Testis (tissue), 3 donors: ENCODE measurements around the gene DLG2. TPM values are rescaled to one million over a fixed set of nuclear protein-coding genes. Genes with fewer than 3 reads are reported as not detected.

Source experiments
- DNase-seq: peaks from one replicate; pipeline ENCODE4 v3.0.0-alpha.2; 2019
- H3K27ac ChIP-seq, 2 donors: fragments of 200-600 bp; sonication (generic); one replicate each; pipeline ENCODE4 v1.5.1; 2019
- H3K27me3 ChIP-seq: fragments of 200-600 bp; sonication (generic); one replicate; pipeline ENCODE4 v1.5.1; 2019
- H3K36me3 ChIP-seq: fragments of 200-600 bp; sonication (generic); one replicate; pipeline ENCODE4 v1.5.1; 2017; ENCODE audit warnings: low read depth; ENCODE audit errors: missing control alignments
- H3K4me1 ChIP-seq: fragments of 200-600 bp; sonication (generic); one replicate; pipeline ENCODE4 v1.5.1; 2019
- H3K4me3 ChIP-seq, 2 donors: fragments of 200-600 bp; sonication (generic); one replicate each; pipeline ENCODE4 v1.5.1; 2017 to 2019
- H3K9me3 ChIP-seq: fragments of 200-600 bp; sonication (generic); one replicate; pipeline ENCODE4 v1.5.1; 2017
- CTCF ChIP-seq, 3 experiments: fragments of 450-650 bp in 2 of 3; fragments of 200-600 bp in 1 of 3; sonication (generic) in 1 of 3; IDR thresholded peaks; one replicate each; pipeline ENCODE4 v1.5.1; 2016 to 2019; ENCODE audit warnings: antibody characterized with exemption in 3 of 3, mild to moderate bottlenecking in 2 of 3, moderate library complexity in 1 of 3
- POLR2A ChIP-seq: fragments of 450-650 bp; IDR thresholded peaks from one replicate; pipeline ENCODE4 v1.6.1; 2017; ENCODE audit warnings: antibody characterized with exemption, mild to moderate bottlenecking, moderate library complexity
- WGBS, 2 donors: methylation state at CpG; one replicate each; pipeline ENCODE4 v1.1.5; 2018; 5-methylcytosine and 5-hydroxymethylcytosine counted together
- intact Hi-C: fragments of 100-400 bp; cut with DNase I; formaldehyde crosslinking; loops from one replicate; pipeline ENCODE4 v1.15.1; 2023; ENCODE audit warnings: low total_unique reads
- polyA plus RNA-seq: library from polyadenylated mRNA; stranded (reverse); fragments of 350-450 nt; fragmentation: Illumina TruSeq; extraction: RNeasy Lipid Tissue Mini Kit (QIAGEN cat#74804); gene quantifications from one replicate; pipeline ENCODE4 v1.2.3, GENCODE V29; 2014; ENCODE audit warnings: low read depth, low replicate concordance; ENCODE audit not compliant: insufficient read depth
- total RNA-seq, 2 donors: library from RNA; depleted of rRNA; stranded (reverse); fragments of >200 nt; gene quantifications; one replicate each; pipeline ENCODE4 v1.2.3, GENCODE V29; 2016

Gene DLG2
- total and polyA plus RNA-seq, 3 donors from 2014 or later: 13.8 to 23.0 (median 14.1) TPM

- no peak for DNase-seq
- no peak overlapping the region for H3K4me3 ChIP-seq
- H3K9me3 ChIP-seq: no peaks in the 10 kb centered on the region
- H3K27ac ChIP-seq: no peak overlapping the region
- TF ChIP-seq CTCF (IDR thresholded peaks at IDR 0.05) (no peak), POLR2A (no peak)
- 61 to 62% methylated on average over 3 of the region's 3 CpGs for WGBS, 2 donors
- no peaks in the 10 kb centered on the region for H3K36me3 ChIP-seq
- H3K27me3 ChIP-seq: no peaks in the 10 kb centered on the region
- H3K4me1 ChIP-seq: no peaks in the 10 kb centered on the region
- intact Hi-C loops: no loop called here
These were observed 472.9 kb downstream of the DLG2 start for GRCh38 chr11:85154294-85154693.

GRCh38 chr11:85137597-85137996, 489.5 kb downstream of the DLG2 start:
- no peaks in the 10 kb centered on the region for H3K4me1 ChIP-seq
- no peak overlapping the region for H3K27ac ChIP-seq
- no peaks in the 10 kb centered on the region for H3K36me3 ChIP-seq
- 95 to 100% methylated on average over 1 of the region's 1 CpG for WGBS, 2 donors
- H3K27me3 ChIP-seq: no peaks in the 10 kb centered on the region
- intact Hi-C loops: no loop called here
- no peak for TF ChIP-seq POLR2A
- TF ChIP-seq CTCF (IDR thresholded peaks at IDR 0.05): no peak
- H3K4me3 ChIP-seq: no peak overlapping the region
- H3K9me3 ChIP-seq: no peaks in the 10 kb centered on the region
- no peak for DNase-seq

- no peak for TF ChIP-seq POLR2A
- no peaks in the 10 kb centered on the region for H3K4me1 ChIP-seq
- H3K27me3 ChIP-seq: no peaks in the 10 kb centered on the region
- H3K27ac ChIP-seq: no peak overlapping the region
- no peaks in the 10 kb centered on the region for H3K9me3 ChIP-seq
- H3K4me3 ChIP-seq: no peak overlapping the region
- DNase-seq: no peak
- H3K36me3 ChIP-seq: no peaks in the 10 kb centered on the region
- 11 to 28% methylated on average over 1 of the region's 1 CpG for WGBS, 2 donors
- intact Hi-C loops: no loop called here
These were observed 493.5 kb downstream of the DLG2 start for GRCh38 chr11:85133636-85134035.

GRCh38 chr11:85132851-85133585, 494.1 kb downstream of the DLG2 start:
- Histone ChIP-seq H3K4me1 (no peaks in the 10 kb centered on the region), H3K9me3 (no peaks in the 10 kb centered on the region), H3K27ac (no peak overlapping the region), H3K4me3 (no peak overlapping the region), H3K27me3 (no peaks in the 10 kb centered on the region), H3K36me3 (no peaks in the 10 kb centered on the region)
- intact Hi-C loops: no loop called here
- WGBS, 2 donors: 10 to 12% methylated on average over 15 of the region's 15 CpGs
- DNase-seq: peak; percentile 22
- TF ChIP-seq CTCF (IDR thresholded peaks at IDR 0.05): no peak
- no peak for TF ChIP-seq POLR2A

GRCh38 chr11:85127349-85127748, 499.8 kb downstream of the DLG2 start:
- WGBS, 2 donors: 70 to 91% methylated on average over 2 of the region's 2 CpGs
- no peak for DNase-seq
- Histone ChIP-seq H3K27ac (no peak overlapping the region), H3K27me3 (no peaks in the 10 kb centered on the region), H3K36me3 (no peaks in the 10 kb centered on the region), H3K4me3 (no peak overlapping the region), H3K4me1 (no peaks in the 10 kb centered on the region), H3K9me3 (no peaks in the 10 kb centered on the region)
- intact Hi-C loops: no loop called here
- TF ChIP-seq POLR2A (no peak), CTCF (IDR thresholded peaks at IDR 0.05) (no peak)
